Lower lobe of right lung (tissue), 2 donors: ENCODE data around the gene LIMA1. TPM values are rescaled to one million over a fixed set of nuclear protein-coding genes. Genes with fewer than 3 reads are reported as not detected.
A peak's percentile ranks its signal among the peaks of the same experiment; 100 is the strongest.

Experiments
- ATAC-seq, 2 donors: fragments of 200-7000 bp; cut with Tn5 transposase; one replicate each; pipeline ENCODE4 v1.9.1; 2020 to 2022; ENCODE audit warnings: mild to moderate bottlenecking in 2 of 2, moderate library complexity in 2 of 2
- DNase-seq: peaks from one replicate; pipeline ENCODE4 v3.0.0-alpha.2; 2020
- H3K27ac ChIP-seq: fragments of 200-600 bp; one replicate; pipeline ENCODE4 v1.8.0; 2022
- H3K27me3 ChIP-seq: fragments of 200-600 bp; one replicate; pipeline ENCODE4 v1.8.0; 2022; ENCODE audit warnings: low read depth
- H3K36me3 ChIP-seq: fragments of 200-600 bp; one replicate; pipeline ENCODE4 v1.8.0; 2022; ENCODE audit warnings: mild to moderate bottlenecking
- H3K4me1 ChIP-seq: fragments of 200-600 bp; one replicate; pipeline ENCODE4 v1.8.0; 2022
- H3K4me3 ChIP-seq: fragments of 200-600 bp; one replicate; pipeline ENCODE4 v1.8.0; 2022; ENCODE audit warnings: mild to moderate bottlenecking
- H3K9me3 ChIP-seq: fragments of 200-600 bp; one replicate; pipeline ENCODE4 v1.8.0; 2022
- CTCF ChIP-seq: fragments of 200-600 bp; IDR thresholded peaks from one replicate; pipeline ENCODE4 v1.8.0; 2022; ENCODE audit warnings: antibody characterized with exemption, mild to moderate bottlenecking
- intact Hi-C: fragments of 100-400 bp; cut with DNase I; formaldehyde crosslinking; loops from one replicate; pipeline ENCODE4 v1.11.0; 2022
- total RNA-seq: library from RNA; stranded (reverse); fragmentation: NEBNext Ultra II Directional; extraction: Animal tissue kit (Norgen Biotek cat#: 25700); gene quantifications from one replicate; pipeline ENCODE4 v1.2.1, GENCODE V29; 2021
- donor health status: DM: no; HTN: yes; CAD: no; lungs with severe emphysema.

LIMA1 gene
- total RNA-seq, 1 donor from 2014 or later: 76.6 TPM

GRCh38 chr12:50309950-50310349 is 26.6 kb upstream of the LIMA1 start:
- Histone ChIP-seq H3K27me3 (no peaks in the 10 kb centered on the region), H3K9me3 (no peaks in the 10 kb centered on the region), H3K27ac (no peak overlapping the region), H3K4me3 (no peak overlapping the region), H3K4me1 (peaks cover 2% of the 10 kb centered on the region), H3K36me3 (no peaks in the 10 kb centered on the region)
- ATAC-seq (no peak), DNase-seq (no peak)
- intact Hi-C loops: no loop called here
- no peak for TF ChIP-seq CTCF

GRCh38 chr12:50302686-50303085 is 19.4 kb upstream of the LIMA1 start:
- no peak overlapping the region for H3K4me3 ChIP-seq
- H3K36me3 ChIP-seq: no peaks in the 10 kb centered on the region
- peaks cover 8% of the 10 kb centered on the region for H3K4me1 ChIP-seq
- H3K9me3 ChIP-seq: no peaks in the 10 kb centered on the region
- H3K27me3 ChIP-seq: no peaks in the 10 kb centered on the region
- intact Hi-C loops: no loop called here
- no peak for ATAC-seq
- H3K27ac ChIP-seq: no peak overlapping the region
- DNase-seq: no peak
- no peak for TF ChIP-seq CTCF

- H3K36me3 ChIP-seq: no peaks in the 10 kb centered on the region
- no peak for TF ChIP-seq CTCF
- intact Hi-C loops: no loop called here
- no peaks in the 10 kb centered on the region for H3K9me3 ChIP-seq
- no peak overlapping the region for H3K27ac ChIP-seq
- DNase-seq (no peak), ATAC-seq (no peak)
- H3K4me1 ChIP-seq: peaks cover 19% of the 10 kb centered on the region
- no peaks in the 10 kb centered on the region for H3K27me3 ChIP-seq
- H3K4me3 ChIP-seq: no peak overlapping the region
Observed at GRCh38 chr12:50297996-50298395, 14.7 kb upstream of the LIMA1 start.

- peaks cover 19% of the 10 kb centered on the region for H3K4me1 ChIP-seq
- peak in 1 of 2 donors; percentile 40 for ATAC-seq
- no peak for TF ChIP-seq CTCF
- no peak overlapping the region for H3K4me3 ChIP-seq
- no peaks in the 10 kb centered on the region for H3K36me3 ChIP-seq
- no peaks in the 10 kb centered on the region for H3K9me3 ChIP-seq
- no peak for DNase-seq
- H3K27me3 ChIP-seq: no peaks in the 10 kb centered on the region
- H3K27ac ChIP-seq: no peak overlapping the region
- intact Hi-C loops: no loop called here
Observed at GRCh38 chr12:50297027-50297426, 13.7 kb upstream of the LIMA1 start.

GRCh38 chr12:50296554-50296953 is 13.2 kb upstream of the LIMA1 start:
- intact Hi-C loops: no loop called here

More at GRCh38 chr12:50296554-50296953, 13.2 kb upstream of the LIMA1 start:
- DNase-seq (no peak), ATAC-seq (no peak)
- Histone ChIP-seq H3K4me3 (no peak overlapping the region), H3K4me1 (peaks cover 19% of the 10 kb centered on the region), H3K27me3 (no peaks in the 10 kb centered on the region), H3K27ac (peak overlapping the region; percentile 12), H3K9me3 (no peaks in the 10 kb centered on the region), H3K36me3 (no peaks in the 10 kb centered on the region)
- no peak for TF ChIP-seq CTCF
